SK-N-SH treated with all-trans-retinoic acid at 6 μM for 48 hours (cell line): Measurements from ENCODE around the gene HECTD4.

Experiments used
- ATAC-seq: fragments of 200-7000 bp; cut with Tn5 transposase; 3 replicates; pipeline ENCODE4 v1.9.1; 2020; ENCODE audit warnings: mild to moderate bottlenecking, moderate library complexity
- ARNTL ChIP-seq: fragments of 450-650 bp; formaldehyde crosslinking; IDR thresholded peaks from 2 replicates; pipeline ENCODE4 v1.5.0; 2020; ENCODE audit warnings: low read depth, mild to moderate bottlenecking, moderate library complexity, borderline replicate concordance
- BACH2 ChIP-seq: fragments of 250-450 bp; sonication (Bioruptor Pico); IDR thresholded peaks from 2 replicates; pipeline ENCODE4 v1.9.0; 2021; ENCODE audit warnings: mild to moderate bottlenecking, borderline replicate concordance
- CREB5 ChIP-seq: fragments of 250-450 bp; sonication (Bioruptor Pico); IDR thresholded peaks from 2 replicates; pipeline ENCODE4 v1.5.1; 2020; ENCODE audit warnings: low read depth, mild to moderate bottlenecking, moderate library complexity
- CSDC2 ChIP-seq: fragments of 250-450 bp; sonication (Bioruptor Pico); IDR thresholded peaks from 2 replicates; pipeline ENCODE4 v1.5.0; 2020; ENCODE audit warnings: mild to moderate bottlenecking, moderate library complexity
- CSRNP3 ChIP-seq: fragments of 250-450 bp; sonication (Bioruptor Pico); IDR thresholded peaks from 2 replicates; pipeline ENCODE4 v1.5.1; 2021; ENCODE audit warnings: mild to moderate bottlenecking, moderate library complexity
- ESRRG ChIP-seq: fragments of 250-450 bp; sonication (Bioruptor Pico); IDR thresholded peaks from 2 replicates; pipeline ENCODE4 v1.6.1; 2021; ENCODE audit warnings: mild to moderate bottlenecking
- GLIS3 ChIP-seq: fragments of 250-450 bp; sonication (Bioruptor Pico); IDR thresholded peaks from 2 replicates; pipeline ENCODE4 v1.5.0; 2020; ENCODE audit warnings: mild to moderate bottlenecking, moderate library complexity
- OSR1 ChIP-seq: fragments of 250-450 bp; sonication (Bioruptor Pico); IDR thresholded peaks from 2 replicates; pipeline ENCODE4 v1.8.0; 2022; ENCODE audit warnings: moderate library complexity, mild to moderate bottlenecking, inconsistent platforms
- PATZ1 ChIP-seq: fragments of 250-450 bp; sonication (Bioruptor Pico); IDR thresholded peaks from 2 replicates; pipeline ENCODE4 v1.8.0; 2020; ENCODE audit warnings: mild to moderate bottlenecking, moderate library complexity, borderline replicate concordance
- PPARA ChIP-seq: fragments of 250-450 bp; sonication (Bioruptor Pico); IDR thresholded peaks from 2 replicates; pipeline ENCODE4 v1.5.0; 2020; ENCODE audit warnings: mild to moderate bottlenecking, borderline replicate concordance
- RARB ChIP-seq: fragments of 250-450 bp; sonication (Bioruptor Pico); IDR thresholded peaks from 2 replicates; pipeline ENCODE4 v1.8.0; 2021; ENCODE audit warnings: mild to moderate bottlenecking, moderate library complexity
- SNAI2 ChIP-seq: fragments of 250-450 bp; sonication (Bioruptor Pico); IDR thresholded peaks from 2 replicates; pipeline ENCODE4 v1.5.0; 2020; ENCODE audit warnings: mild to moderate bottlenecking, moderate library complexity
- TCF4 ChIP-seq: fragments of 250-450 bp; sonication (Bioruptor Pico); IDR thresholded peaks from 2 replicates; pipeline ENCODE4 v1.8.0; 2021; ENCODE audit warnings: mild to moderate bottlenecking, moderate library complexity, borderline replicate concordance
- TOX ChIP-seq: fragments of 250-450 bp; sonication (Bioruptor Pico); IDR thresholded peaks from 2 replicates; pipeline ENCODE4 v1.8.0; 2021; ENCODE audit warnings: mild to moderate bottlenecking, moderate library complexity, borderline replicate concordance
- TSHZ2 ChIP-seq: fragments of 250-450 bp; sonication (Bioruptor Pico); IDR thresholded peaks from 2 replicates; pipeline ENCODE4 v1.5.0; 2020; ENCODE audit warnings: mild to moderate bottlenecking, moderate library complexity
- ZC3H10 ChIP-seq: fragments of 250-450 bp; sonication (Bioruptor Pico); IDR thresholded peaks from 2 replicates; pipeline ENCODE4 v1.5.1; 2021; ENCODE audit warnings: mild to moderate bottlenecking, moderate library complexity
- ZFP3 ChIP-seq: fragments of 250-450 bp; sonication (Bioruptor Pico); IDR thresholded peaks from 2 replicates; pipeline ENCODE4 v1.5.0; 2020; ENCODE audit warnings: mild to moderate bottlenecking, moderate library complexity
- ZNF565 ChIP-seq: fragments of 450-650 bp; formaldehyde crosslinking; conservative IDR thresholded peaks from 2 replicates; pipeline ENCODE4 v1.5.0; 2020; ENCODE audit warnings: low read depth, mild to moderate bottlenecking, moderate library complexity
- ZNF70 ChIP-seq: fragments of 450-650 bp; formaldehyde crosslinking; IDR thresholded peaks from 2 replicates; pipeline ENCODE4 v1.5.0; 2020; ENCODE audit warnings: mild to moderate bottlenecking, moderate library complexity
- ZNF8 ChIP-seq: fragments of 450-650 bp; formaldehyde crosslinking; IDR thresholded peaks from 2 replicates; pipeline ENCODE4 v1.5.0; 2020; ENCODE audit warnings: mild to moderate bottlenecking, moderate library complexity

The HECTD4 gene

GRCh38 chr12:112413855-112414625 is 31.8 kb upstream of the HECTD4 start:
- ATAC-seq: no peak
- no peak for TF ChIP-seq ZNF8 (CRISPR knock-in tag)
- no peak for TF ChIP-seq GLIS3 (CRISPR knock-in tag)
- TF ChIP-seq CREB5 (CRISPR knock-in tag): no peak
- no peak for TF ChIP-seq ESRRG (CRISPR knock-in tag)
- no peak for TF ChIP-seq ZFP3 (CRISPR knock-in tag)
- TF ChIP-seq CSDC2: no peak
- TF ChIP-seq ARNTL (CRISPR knock-in tag): no peak
- TF ChIP-seq RARB: no peak
- TF ChIP-seq OSR1 (CRISPR knock-in tag): no peak
- no peak for TF ChIP-seq ZC3H10 (CRISPR knock-in tag)
- no peak for TF ChIP-seq TCF4 (CRISPR knock-in tag)
- TF ChIP-seq TSHZ2 (CRISPR knock-in tag): no peak
- TF ChIP-seq ZNF70: no peak
- TF ChIP-seq CSRNP3 (CRISPR knock-in tag): no peak
- TF ChIP-seq SNAI2 (CRISPR knock-in tag): no peak
- TF ChIP-seq ZNF565 (CRISPR knock-in tag): no peak
- TF ChIP-seq BACH2 (CRISPR knock-in tag): no peak
- TF ChIP-seq, all 23 proteins: peak for 0

- TF ChIP-seq TOX: no peak
- no peak for TF ChIP-seq TCF4 (CRISPR knock-in tag)
- TF ChIP-seq BACH2 (CRISPR knock-in tag): no peak
- no peak for ATAC-seq
Measured at GRCh38 chr12:112409906-112410244, 27.6 kb upstream of the HECTD4 start.

- ATAC-seq: peak; percentile 94
- TF ChIP-seq TSHZ2 (CRISPR knock-in tag): peak; percentile 36; the same call in 1 of the 2 replicates
- TF ChIP-seq ZNF8 (CRISPR knock-in tag): no peak
- 0 out of 2 replicates have a peak, but pooled peaks have one; percentile 36 for TF ChIP-seq GLIS3 (CRISPR knock-in tag)
- no peak for TF ChIP-seq PPARA (CRISPR knock-in tag)
- TF ChIP-seq CSRNP3 (CRISPR knock-in tag): peak; percentile 11; the same call in 1 of the 2 replicates
- TF ChIP-seq PATZ1 (CRISPR knock-in tag): no peak
- TF ChIP-seq CSDC2: no peak
- TF ChIP-seq ZFP3 (CRISPR knock-in tag): no peak; the same call in 1 of the 2 replicates
- TF ChIP-seq SNAI2 (CRISPR knock-in tag): no peak
Measured at GRCh38 chr12:112409064-112409905, 27.1 kb upstream of the HECTD4 start, which contains the start of gene RPL6. Gene RPL6, minus strand, starts transcription at chr12:112409605. Its CDS starts 949 bp downstream, at chr12:112408656.
